Common myeloid progenitor, CD34-positive (primary cell): ENCODE measurements around the gene GASK1A. TPM values are rescaled to one million over a fixed set of nuclear protein-coding genes. Genes with fewer than 3 reads are reported as not detected.

Experiments used
- CTCF ChIA-PET: fragments of 350-600 bp; sonication (Branson Sonifier 250); formaldehyde crosslinking; loops from one replicate; lab custom pipeline; 2021; ENCODE audit warnings: antibody characterized with exemption; lab: Charles Lee
- POLR2A ChIA-PET: fragments of 350-600 bp; sonication (Branson Sonifier 250); formaldehyde crosslinking; loops from one replicate; lab custom pipeline; 2021; ENCODE audit warnings: antibody characterized with exemption; lab: Charles Lee
- DNase-seq, 3 donors: peaks; one replicate each; pipeline versions ENCODE4 v3.0.0 to v3.0.0-alpha.2; 2013
- H3K27ac ChIP-seq, 2 experiments: 1 replicate in 1 of 2; 2 replicates in 1 of 2; pipeline ENCODE4 v1.7.0; 2013; ENCODE audit warnings: inconsistent platforms in 2 of 2, low read length in 2 of 2, mild to moderate bottlenecking in 2 of 2, low read depth in 1 of 2, moderate library complexity in 1 of 2; ENCODE audit not compliant: severe bottlenecking in 2 of 2, insufficient read depth in 1 of 2, poor library complexity in 1 of 2
- H3K27me3 ChIP-seq, 5 experiments: replicated peaks in 2 of 5; 1 replicate in 3 of 5; 2 replicates in 2 of 5; pipeline versions ENCODE4 v1.6.1 to v1.7.0; 2013; ENCODE audit warnings: low read length in 4 of 5, mild to moderate bottlenecking in 2 of 5, moderate library complexity in 2 of 5, inconsistent platforms in 1 of 5; ENCODE audit not compliant: insufficient read depth in 5 of 5, control insufficient read depth in 4 of 5
- H3K36me3 ChIP-seq, 4 experiments: 1 replicate in 2 of 4; 2 replicates in 2 of 4; pipeline versions ENCODE4 v1.6.1 to v1.7.0; 2013; ENCODE audit warnings: low read length in 3 of 4, control low read depth in 1 of 4, mild to moderate bottlenecking in 1 of 4; ENCODE audit not compliant: control insufficient read depth in 4 of 4, insufficient read depth in 4 of 4
- H3K4me1 ChIP-seq, 4 experiments: 1 replicate in 3 of 4; 2 replicates in 1 of 4; pipeline versions ENCODE4 v1.6.1 to v1.7.1; 2013; ENCODE audit warnings: low read length in 3 of 4, mild to moderate bottlenecking in 3 of 4, control low read depth in 1 of 4, inconsistent platforms in 1 of 4, moderate library complexity in 1 of 4; ENCODE audit not compliant: control insufficient read depth in 4 of 4, insufficient read depth in 4 of 4; ENCODE audit errors: control extremely low read depth in 1 of 4
- H3K4me3 ChIP-seq, 7 experiments: 1 replicate in 4 of 7; 2 replicates in 3 of 7; pipeline versions ENCODE4 v1.5.1 to v1.7.0; 2013; ENCODE audit warnings: mild to moderate bottlenecking in 7 of 7, low read length in 6 of 7, moderate library complexity in 6 of 7, inconsistent platforms in 2 of 7, low read depth in 2 of 7, control low read depth in 1 of 7; ENCODE audit not compliant: insufficient read depth in 4 of 7, control insufficient read depth in 1 of 7; ENCODE audit errors: extremely low read depth in 1 of 7
- H3K9me3 ChIP-seq, 5 experiments: 1 replicate in 4 of 5; 2 replicates in 1 of 5; pipeline versions ENCODE4 v1.6.1 to v1.7.1; 2013; ENCODE audit warnings: low read length in 4 of 5, mild to moderate bottlenecking in 2 of 5, inconsistent platforms in 1 of 5, low read depth in 1 of 5, moderate library complexity in 1 of 5; ENCODE audit not compliant: control insufficient read depth in 4 of 5, insufficient read depth in 2 of 5; ENCODE audit errors: control extremely low read depth in 1 of 5
- WGBS: methylation state at CpG from one replicate; pipeline ENCODE4 v1.1.5; 2013; ENCODE audit not compliant: insufficient coverage; 5-methylcytosine and 5-hydroxymethylcytosine counted together
- polyA plus RNA-seq: library from polyadenylated mRNA; unstranded; fragments of 120-200 nt; gene quantifications from one replicate; pipeline ENCODE4 v1.2.1, GENCODE V29; 2013

The GASK1A gene
- polyA plus RNA-seq = 0.74 TPM

GRCh38 chr3:42979044-42979972 lies at the start of gene GASK1A:
GASK1A (plus strand) TSS chr3:42979311; CDS start chr3:42979643, 332 bp downstream.
- POLR2A ChIA-PET = no interaction called here
- H3K4me3 ChIP-seq = peak within 1 kb of the TSS; percentile 51 to 83 (median 68)
- WGBS = under 1% methylated on average over 66 of the region's 80 CpGs
- peaks cover 3 to 12% (median 11%) of the 10 kb centered on the region in 4 experiments for H3K4me1 ChIP-seq
- DNase-seq = peak; percentile 46 to 85 (median 81)
- H3K27ac ChIP-seq = no peak within 1 kb of the TSS
- H3K9me3 ChIP-seq = peaks cover 0 to 13% (median 8%) of the 10 kb centered on the region in 5 experiments
- CTCF ChIA-PET = interaction anchor here (0.7 to 1.4 kb wide), 3 partner anchors 17 to 525 kb away, joined by 3 to 6 read pairs (median 5); no protein-coding TSS in a partner anchor
- no peaks in the 10 kb centered on the region for H3K36me3 ChIP-seq
- H3K27me3 ChIP-seq = peaks cover 0 to 27% (median 15%) of the 10 kb centered on the region in 5 experiments

GRCh38 chr3:42934111-42934510 lies 45.0 kb upstream of the GASK1A start:
- POLR2A ChIA-PET = no interaction called here
- Histone ChIP-seq H3K4me1 (no peaks in the 10 kb centered on the region), H3K4me3 (no peak overlapping the region), H3K27me3 (no peaks in the 10 kb centered on the region), H3K27ac (no peak overlapping the region), H3K9me3 (peaks cover 0 to 10% (median 4%) of the 10 kb centered on the region in 5 experiments), H3K36me3 (no peaks in the 10 kb centered on the region)
- CTCF ChIA-PET = no interaction called here
- no peak for DNase-seq
- 100% methylated on average over 1 of the region's 5 CpGs for WGBS

- DNase-seq = no peak
- Histone ChIP-seq H3K4me3 (no peak overlapping the region), H3K36me3 (no peaks in the 10 kb centered on the region), H3K4me1 (no peaks in the 10 kb centered on the region), H3K27me3 (no peaks in the 10 kb centered on the region), H3K27ac (no peak overlapping the region), H3K9me3 (peaks cover 0 to 10% (median 4%) of the 10 kb centered on the region in 5 experiments)
- ChIA-PET CTCF (interaction anchor here (0.6 to 0.9 kb wide), 2 partner anchors 9 to 40 kb away, joined by 3 read pairs; no protein-coding TSS in a partner anchor), POLR2A (no interaction called here)
- WGBS = no CpG with 5 or more reads among the region's 2 CpGs
These were observed 44.2 kb upstream of the GASK1A start for GRCh38 chr3:42934910-42935309.

GRCh38 chr3:42935472-42935871 lies 43.6 kb upstream of the GASK1A start:
- ChIA-PET POLR2A (no interaction called here), CTCF (interaction anchor here (0.6 to 0.9 kb wide), 2 partner anchors 10 to 41 kb away, joined by 3 read pairs; no protein-coding TSS in a partner anchor)
- WGBS = 100% methylated on average over 1 of the region's 1 CpG

GRCh38 chr3:42936157-42936981 lies 42.7 kb upstream of the GASK1A start:
- CTCF ChIA-PET = no interaction called here
- Histone ChIP-seq H3K4me1 (no peaks in the 10 kb centered on the region), H3K9me3 (peaks cover 0 to 10% (median 4%) of the 10 kb centered on the region in 5 experiments), H3K36me3 (no peaks in the 10 kb centered on the region), H3K27me3 (no peaks in the 10 kb centered on the region), H3K27ac (no peak overlapping the region), H3K4me3 (no peak overlapping the region)
- peak in 1 of 3 donors; percentile 39 for DNase-seq
- POLR2A ChIA-PET = no interaction called here
- WGBS = 71% methylated on average over 33 of the region's 43 CpGs

More at GRCh38 chr3:42935472-42935871, 43.6 kb upstream of the GASK1A start:
- H3K27me3 ChIP-seq = no peaks in the 10 kb centered on the region
- H3K4me1 ChIP-seq = no peaks in the 10 kb centered on the region
- H3K36me3 ChIP-seq = no peaks in the 10 kb centered on the region
- peaks cover 0 to 10% (median 4%) of the 10 kb centered on the region in 5 experiments for H3K9me3 ChIP-seq
- no peak for DNase-seq
- no peak overlapping the region for H3K27ac ChIP-seq
- H3K4me3 ChIP-seq = no peak overlapping the region

DNA sequence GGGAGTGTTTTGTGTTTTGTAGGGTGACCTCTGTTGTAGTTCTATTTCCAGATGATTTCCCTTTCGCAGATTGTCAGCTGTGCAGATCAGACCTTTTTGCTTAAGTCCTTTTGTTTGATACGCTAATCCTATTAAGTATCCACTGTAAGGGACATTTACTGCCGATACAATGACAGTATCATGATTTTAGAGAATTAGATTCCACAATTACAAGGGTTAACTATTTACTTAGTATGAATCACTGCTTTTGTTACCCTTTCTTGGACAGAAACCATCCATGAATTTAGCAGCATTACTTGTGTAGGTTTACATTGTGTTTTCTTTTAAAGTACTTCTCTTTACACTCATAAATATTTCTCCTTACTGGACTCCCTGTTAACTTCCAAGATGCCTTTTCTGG lies 41.8 kb upstream of the GASK1A start:
- WGBS = no CpG with 5 or more reads among the region's 3 CpGs
- peaks cover 0 to 10% (median 1%) of the 10 kb centered on the region in 5 experiments for H3K9me3 ChIP-seq
- H3K4me1 ChIP-seq = no peaks in the 10 kb centered on the region
- ChIA-PET CTCF (no interaction called here), POLR2A (no interaction called here)
- H3K36me3 ChIP-seq = no peaks in the 10 kb centered on the region
- no peak overlapping the region for H3K27ac ChIP-seq
- H3K27me3 ChIP-seq = no peaks in the 10 kb centered on the region
- DNase-seq = no peak
- no peak overlapping the region for H3K4me3 ChIP-seq
